Keratinocyte (primary cell): ENCODE data around the gene TRPM3.

ENCODE experiments used
- CTCF ChIP-seq, 3 experiments: IDR thresholded peaks in 1 of 3; conservative IDR thresholded peaks in 1 of 3; optimal IDR thresholded peaks in 1 of 3; 2 replicates in 2 of 3; 3 replicates in 1 of 3; pipeline versions ENCODE3 to v1.5.1; 2011; ENCODE audit warnings: low read length in 3 of 3, mild to moderate bottlenecking in 3 of 3, moderate library complexity in 2 of 3, control low read depth in 1 of 3, inconsistent platforms in 1 of 3; ENCODE audit not compliant: insufficient read depth in 2 of 3; ENCODE audit errors: extremely low read depth in 1 of 3
- EZH2 ChIP-seq: IDR thresholded peaks from one replicate; pipeline ENCODE4 v1.6.1; 2012; ENCODE audit warnings: inconsistent platforms, mild to moderate bottlenecking, low read length, moderate library complexity

- no peak for TF ChIP-seq EZH2
- TF ChIP-seq CTCF (optimal IDR thresholded peaks at IDR 0.05 in 1 of 3, IDR thresholded peaks at IDR 0.05 in 1 of 3, conservative IDR thresholded peaks at IDR 0.05 in 1 of 3; ENCODE audit: extremely low read depth in 1 of 3, insufficient read depth in 2 of 3, low read length in 3 of 3): no peak
These were observed 518.4 kb downstream of the TRPM3 start for GRCh38 chr9:70603020-70603411.
